GM21515 (cell line): ENCODE measurements around the gene PRAC2.

Experiments
- ATAC-seq: cut with Tn5 transposase; IDR thresholded peaks from one replicate; pipeline ENCODE4 v1.9.1; 2021; ENCODE audit not compliant: unreplicated experiment

PRAC2 gene

DNA sequence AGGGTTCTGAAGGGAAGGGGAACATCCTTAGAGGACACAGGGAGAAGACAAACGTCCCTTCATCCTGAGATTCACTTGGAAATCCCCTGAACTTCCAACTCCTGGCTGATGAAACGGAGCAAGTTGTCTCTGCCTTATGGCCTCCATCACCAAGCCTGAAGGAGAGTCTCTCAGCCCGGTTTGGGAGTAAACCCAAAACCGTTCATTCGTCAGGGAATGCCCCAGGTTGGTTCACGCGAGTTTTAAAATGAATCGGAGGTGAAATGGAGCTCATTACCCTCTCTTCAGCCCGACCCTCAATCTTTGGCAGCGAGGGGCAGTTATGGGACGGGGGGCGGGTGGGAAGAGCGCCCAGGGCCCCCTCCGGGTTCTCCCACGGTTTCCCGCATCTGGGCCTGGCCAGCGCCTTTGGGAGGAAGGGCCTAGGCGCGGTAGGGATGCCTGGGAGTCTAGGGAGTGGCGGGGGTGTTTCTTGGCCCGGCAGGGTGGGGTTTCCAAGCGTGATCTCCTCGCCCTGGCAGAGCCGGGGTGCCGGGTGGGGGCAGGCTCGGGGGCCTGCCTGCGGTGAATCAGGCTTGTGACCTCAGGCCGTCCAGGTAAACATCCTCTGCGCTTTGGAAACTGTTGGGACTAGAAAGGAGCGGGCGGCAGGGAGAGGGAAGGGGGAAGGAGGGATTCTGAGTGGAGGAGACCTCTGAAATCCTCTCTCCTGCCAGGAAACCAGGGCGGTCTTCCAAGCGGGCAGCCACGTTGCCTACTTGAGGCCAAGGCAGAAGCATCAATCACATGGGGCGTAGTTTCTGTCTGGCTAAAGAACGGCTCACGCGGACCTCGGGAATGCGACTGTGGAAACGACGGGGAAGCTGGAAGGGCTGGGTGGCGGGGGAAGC is 29.7 kb downstream of the PRAC2 start:
- no peak for ATAC-seq

GRCh38 chr17:48753794-48754499 is 31.0 kb downstream of the PRAC2 start:
- no peak for ATAC-seq

DNA sequence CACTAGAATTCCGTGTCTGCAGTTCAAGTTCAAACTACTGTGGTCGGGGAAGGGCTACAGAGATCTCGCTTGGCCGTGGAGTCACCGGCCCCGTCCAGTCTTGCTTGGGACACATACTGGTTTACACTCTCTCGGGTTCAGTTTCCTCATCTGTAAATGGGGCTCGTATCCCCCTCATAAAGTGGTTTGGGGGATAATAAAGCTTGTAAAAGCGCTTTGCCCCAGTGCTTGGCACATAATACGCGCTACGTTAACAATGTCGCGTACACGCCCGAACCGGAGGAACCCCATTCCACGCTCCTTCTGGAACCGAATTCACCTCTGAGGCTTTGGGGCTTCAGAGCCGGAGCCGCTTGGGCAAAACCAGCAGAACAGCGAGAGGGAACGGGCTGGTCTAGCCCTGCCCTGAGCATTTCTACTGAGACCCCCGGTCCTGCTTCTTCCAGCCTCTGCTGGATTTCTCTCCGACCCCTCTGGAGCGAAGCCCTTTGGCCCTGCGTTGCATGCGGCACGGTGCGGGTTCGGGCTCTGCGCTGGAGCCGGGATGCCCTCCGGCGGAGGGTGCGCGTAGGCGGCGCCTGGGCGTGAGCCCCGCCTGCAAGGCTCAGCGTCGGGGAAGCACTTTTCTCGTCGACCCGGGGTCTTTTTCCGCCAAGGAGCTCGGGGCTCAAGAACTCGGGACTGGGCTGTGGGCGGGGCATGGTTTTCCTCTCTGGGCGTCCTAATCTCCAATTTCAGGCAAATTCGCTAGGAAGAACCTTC is 31.7 kb downstream of the PRAC2 start:
- ATAC-seq = no peak

GRCh38 chr17:48755356-48755755 is 32.4 kb downstream of the PRAC2 start:
- ATAC-seq = no peak

DNA sequence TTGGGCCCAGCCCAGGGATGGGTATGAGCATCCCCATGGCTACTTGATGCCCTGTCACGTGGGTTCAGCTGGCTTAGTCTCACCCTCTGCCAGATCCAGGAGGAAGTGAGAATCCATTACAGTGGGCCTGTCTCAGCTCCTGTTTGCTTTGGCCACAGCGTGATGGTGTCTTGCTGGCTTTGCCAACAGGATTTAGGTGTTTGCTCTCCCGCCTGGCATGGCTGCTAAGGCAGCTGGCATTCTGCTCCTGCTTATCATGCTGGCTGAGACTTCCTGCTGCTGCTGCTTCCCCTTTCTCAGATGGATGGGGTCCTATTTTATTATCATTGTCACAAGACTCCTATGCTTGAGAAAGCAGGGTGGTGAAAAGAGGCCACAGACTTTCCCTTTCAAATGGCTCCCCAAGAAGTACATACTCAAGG is 33.9 kb downstream of the PRAC2 start:
- no peak for ATAC-seq

DNA sequence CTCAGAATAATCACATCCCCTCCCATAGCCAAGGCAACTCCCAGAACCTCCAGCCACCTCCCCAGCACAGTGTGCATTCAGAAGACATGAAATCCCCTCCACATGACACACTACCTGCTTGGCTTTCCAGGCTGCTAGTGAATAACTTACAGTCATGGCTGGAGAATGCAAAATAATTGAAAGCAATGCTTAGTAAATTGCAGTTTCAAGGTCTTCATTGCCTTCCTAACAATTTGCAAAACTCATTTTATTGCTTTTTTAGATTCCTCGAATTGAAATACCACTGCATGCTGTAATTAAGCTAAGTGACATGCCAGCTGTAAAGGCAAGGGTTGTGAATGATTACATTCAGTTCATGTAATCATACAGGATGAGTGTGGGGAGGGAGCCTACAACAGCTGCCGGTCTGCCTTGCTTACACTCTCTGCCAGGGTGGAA is 34.6 kb downstream of the PRAC2 start:
- ATAC-seq = no peak

- ATAC-seq = no peak
Observed at GRCh38 chr17:48759288-48759687, 36.3 kb downstream of the PRAC2 start.

DNA sequence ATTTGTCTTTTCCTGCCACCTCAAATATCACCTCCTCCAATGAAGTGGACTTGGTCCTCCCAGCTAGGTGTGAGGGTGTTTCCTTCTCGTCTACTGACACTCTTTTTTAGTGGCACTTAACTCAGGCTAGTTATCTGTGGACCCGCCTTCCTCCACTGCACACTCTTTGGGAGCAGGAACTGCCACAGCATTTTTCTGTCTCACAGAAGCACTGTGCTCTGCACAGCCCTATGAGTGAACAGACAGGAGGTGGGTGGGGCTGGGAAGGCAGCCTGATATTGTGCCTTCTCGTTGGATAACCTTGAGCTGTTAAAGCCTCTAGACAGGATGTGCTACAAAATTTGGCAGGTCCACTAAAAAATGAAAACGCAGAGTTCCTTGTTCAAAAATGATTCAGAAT is 37.4 kb downstream of the PRAC2 start:
- ATAC-seq = no peak

- no peak for ATAC-seq
Observed at GRCh38 chr17:48761114-48761513, 38.1 kb downstream of the PRAC2 start.

GRCh38 chr17:48767263-48767774 is 44.3 kb downstream of the PRAC2 start:
- no peak for ATAC-seq

GRCh38 chr17:48769009-48769675 is 46.2 kb downstream of the PRAC2 start:
- no peak for ATAC-seq

DNA sequence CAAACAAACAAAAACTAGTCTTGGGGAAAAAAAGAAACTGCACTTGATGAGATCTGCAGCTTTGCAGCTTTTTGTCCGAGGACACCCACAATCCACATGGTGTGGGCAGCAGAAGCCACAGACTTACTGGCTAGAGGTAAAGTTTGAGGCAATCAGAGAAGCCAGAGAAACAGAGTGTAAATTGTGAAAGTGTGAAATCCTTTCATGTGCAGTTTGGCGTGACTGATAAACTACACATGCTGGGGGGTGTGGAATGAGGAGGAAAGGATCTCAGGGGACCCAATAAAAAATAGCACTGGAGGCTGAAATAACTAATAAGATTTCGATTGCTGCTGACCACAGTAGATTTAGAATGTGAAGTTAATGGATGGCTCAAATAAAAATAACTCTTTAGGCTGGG is 48.0 kb downstream of the PRAC2 start:
- ATAC-seq = no peak

- ATAC-seq = no peak
Observed at GRCh38 chr17:48773245-48773644, 50.3 kb downstream of the PRAC2 start.
